K562 (cell line): ENCODE data around the gene MFSD12.

ENCODE experiments used
- PHB2 ChIP-seq: fragments of 450-650 bp; IDR thresholded peaks from 2 replicates; pipeline ENCODE4 v1.6.1; 2017; ENCODE audit warnings: low read depth
- PHF8 ChIP-seq: fragments of 200-600 bp; sonication (generic); IDR thresholded peaks from 2 replicates; pipeline ENCODE4 v1.6.1; 2012; ENCODE audit warnings: mixed run types, mild to moderate bottlenecking, inconsistent platforms, low read length, moderate library complexity, borderline replicate concordance
- POLR2A ChIP-seq: fragments of 450-650 bp; conservative IDR thresholded peaks from 2 replicates; pipeline ENCODE4 v1.6.1; 2016
- TF ChIP-seq, protein P1 (sequence below): fragments of 450-650 bp; formaldehyde crosslinking; IDR thresholded peaks from 2 replicates; pipeline ENCODE4 v1.4.0; 2022; ENCODE audit warnings: missing genetic modification characterization

DNA sequence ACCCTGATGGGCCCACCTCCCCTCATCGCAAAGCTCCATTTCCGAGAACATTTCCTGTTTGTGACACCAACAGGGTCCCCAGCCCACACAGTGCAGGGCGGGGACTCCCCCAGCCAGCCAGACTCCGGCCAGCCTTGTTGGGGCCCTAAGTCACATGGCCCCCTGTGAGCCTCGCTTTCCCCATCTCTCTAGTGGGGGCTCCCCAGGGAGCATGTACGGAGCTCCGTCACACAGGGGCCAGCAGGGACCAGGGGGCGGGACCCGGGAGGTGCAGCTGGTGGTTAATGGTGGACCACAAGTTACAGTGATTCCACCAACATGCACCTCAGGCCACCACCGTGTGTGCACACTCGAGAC, 47.6 kb upstream of the MFSD12 start:
- no peak for TF ChIP-seq PHF8
- TF ChIP-seq, protein P1, sequence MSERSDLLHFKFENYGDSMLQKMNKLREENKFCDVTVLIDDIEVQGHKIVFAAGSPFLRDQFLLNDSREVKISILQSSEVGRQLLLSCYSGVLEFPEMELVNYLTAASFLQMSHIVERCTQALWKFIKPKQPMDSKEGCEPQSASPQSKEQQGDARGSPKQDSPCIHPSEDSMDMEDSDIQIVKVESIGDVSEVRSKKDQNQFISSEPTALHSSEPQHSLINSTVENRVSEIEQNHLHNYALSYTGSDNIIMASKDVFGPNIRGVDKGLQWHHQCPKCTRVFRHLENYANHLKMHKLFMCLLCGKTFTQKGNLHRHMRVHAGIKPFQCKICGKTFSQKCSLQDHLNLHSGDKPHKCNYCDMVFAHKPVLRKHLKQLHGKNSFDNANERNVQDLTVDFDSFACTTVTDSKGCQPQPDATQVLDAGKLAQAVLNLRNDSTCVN: no peak
- no peak for TF ChIP-seq POLR2A
- TF ChIP-seq PHB2: no peak
